T-helper 1 cell treated with Interleukin-12 subunit alpha and Interleukin-12 subunit beta and Interleukin-4 antibody, amounts not matched to agents 30 μg/mL and 1 μg/mL, for 36 hours (primary cell): ENCODE results near the gene FAM83E.
A peak's percentile ranks its signal among the peaks of the same experiment; 100 is the strongest.

Source experiments
- H3K27ac Mint-ChIP-seq: one replicate; pipeline ENCODE4 v1.8.0; 2021; ENCODE audit warnings: mild to moderate bottlenecking, mixed read lengths
- H3K27me3 Mint-ChIP-seq: one replicate; pipeline ENCODE4 v1.8.0; 2021; ENCODE audit warnings: low read depth, mixed read lengths
- H3K36me3 Mint-ChIP-seq: one replicate; pipeline ENCODE4 v1.8.0; 2021; ENCODE audit warnings: low read depth, mixed read lengths
- H3K4me1 Mint-ChIP-seq: one replicate; pipeline ENCODE4 v1.8.0; 2021; ENCODE audit warnings: low read depth, mixed read lengths
- H3K4me3 Mint-ChIP-seq: one replicate; pipeline ENCODE4 v1.8.0; 2021; ENCODE audit warnings: mild to moderate bottlenecking, moderate library complexity, mixed read lengths
- H3K9me3 Mint-ChIP-seq: one replicate; pipeline ENCODE4 v1.8.0; 2021; ENCODE audit warnings: mixed read lengths

FAM83E gene

DNA sequence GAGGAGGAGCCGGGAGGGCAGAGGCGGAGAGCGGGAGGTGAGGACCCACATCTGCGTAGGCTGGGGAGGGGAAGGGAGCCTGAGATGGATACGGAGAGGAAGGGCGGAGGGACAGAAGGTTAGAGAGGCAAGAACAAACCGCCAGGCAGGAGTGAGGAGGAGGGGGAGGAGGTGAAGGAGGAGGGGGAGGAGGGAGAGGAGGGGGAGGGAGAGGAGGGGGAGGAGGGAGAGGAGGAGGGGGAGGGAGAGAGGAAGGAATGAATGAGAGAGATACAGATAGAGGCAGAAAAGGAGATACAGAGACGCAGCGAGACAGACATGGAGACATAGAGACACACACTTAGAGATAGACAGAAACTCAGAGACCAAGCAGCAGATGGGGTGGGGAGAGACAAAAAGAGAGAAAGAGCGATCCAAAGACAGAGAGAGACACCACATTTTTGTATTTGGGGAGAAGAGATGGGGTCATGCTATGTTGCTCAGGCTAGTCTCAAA, 31.9 kb upstream of the FAM83E start:
- Mint-ChIP-seq H3K4me1 (peaks cover 27% of the 10 kb centered on the region), H3K36me3 (no peaks in the 10 kb centered on the region), H3K27ac (peak overlapping the region; percentile 74), H3K4me3 (peak overlapping the region; percentile 47), H3K27me3 (peaks cover 2% of the 10 kb centered on the region), H3K9me3 (no peaks in the 10 kb centered on the region)

DNA sequence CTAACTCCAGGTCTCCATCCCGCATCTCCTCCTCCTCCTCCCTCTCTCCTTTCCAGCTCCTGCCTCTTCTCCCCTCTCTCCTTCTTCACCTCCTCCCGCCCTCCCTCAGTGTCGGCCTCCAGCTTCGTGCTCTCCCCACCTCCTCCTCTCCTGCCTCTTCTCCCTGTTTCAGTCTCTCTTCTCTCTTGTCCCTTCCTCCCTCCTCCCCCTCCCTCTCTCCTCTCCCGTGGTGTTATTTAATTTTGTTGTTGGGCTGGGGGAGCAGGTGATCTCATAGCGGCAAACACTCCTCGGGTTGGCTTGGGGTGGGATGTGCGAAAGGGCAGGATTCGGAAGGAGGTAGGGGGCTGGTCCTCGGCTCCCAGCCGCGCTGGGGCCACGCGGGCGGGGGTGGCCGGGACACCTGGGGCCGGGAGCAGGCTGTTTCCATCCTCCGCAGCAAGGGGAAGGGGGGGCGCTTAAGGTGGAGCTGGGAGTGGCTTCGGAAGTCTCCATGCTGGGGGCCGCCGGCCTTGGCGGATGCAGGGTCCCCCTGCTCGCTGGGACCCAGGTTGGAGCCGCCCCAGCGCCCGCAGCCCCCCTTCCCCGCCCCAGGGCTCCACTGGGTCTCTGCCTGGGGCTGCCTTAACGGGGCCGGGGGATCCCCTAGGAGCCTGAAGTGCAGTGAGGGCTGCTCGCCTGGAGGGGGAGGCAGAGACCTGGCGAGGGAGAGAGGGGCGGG, 31.3 kb upstream of the FAM83E start, which contains the start of gene CA11:
Gene CA11, minus strand, starts transcription at position 187 of the 721 bp plus-strand sequence. CDS start 555 bp downstream, outside the sequence.
- Mint-ChIP-seq H3K36me3 (no peaks in the 10 kb centered on the region), H3K27me3 (peaks cover 3% of the 10 kb centered on the region), H3K27ac (peak within 1 kb of the TSS; percentile 85), H3K4me3 (peak within 1 kb of the TSS; percentile 80), H3K9me3 (no peaks in the 10 kb centered on the region), H3K4me1 (peaks cover 27% of the 10 kb centered on the region)

DNA sequence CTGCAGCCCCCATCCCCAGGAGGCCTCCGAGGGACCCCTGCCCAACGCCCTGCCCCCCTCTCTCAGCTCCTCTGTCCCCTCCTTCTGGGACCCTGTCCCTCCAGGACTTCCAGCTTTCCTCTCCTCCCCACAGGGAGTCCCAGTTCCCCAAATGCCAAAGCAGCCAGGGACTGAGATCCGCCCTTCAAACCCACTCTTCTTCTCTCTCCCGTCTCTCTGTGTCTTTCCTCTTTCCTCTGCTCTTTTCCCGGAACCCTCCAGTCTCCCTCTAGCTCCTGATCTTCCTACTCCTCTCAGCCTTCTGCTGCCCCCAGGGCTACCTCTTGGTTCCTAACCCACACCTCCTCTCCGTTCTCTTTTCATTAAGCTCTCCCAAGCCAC, 30.7 kb upstream of the FAM83E start:
- Mint-ChIP-seq H3K9me3 (no peaks in the 10 kb centered on the region), H3K36me3 (no peaks in the 10 kb centered on the region), H3K4me3 (peak overlapping the region; percentile 80), H3K27me3 (peaks cover 3% of the 10 kb centered on the region), H3K27ac (peak overlapping the region; percentile 85), H3K4me1 (peaks cover 24% of the 10 kb centered on the region)

DNA sequence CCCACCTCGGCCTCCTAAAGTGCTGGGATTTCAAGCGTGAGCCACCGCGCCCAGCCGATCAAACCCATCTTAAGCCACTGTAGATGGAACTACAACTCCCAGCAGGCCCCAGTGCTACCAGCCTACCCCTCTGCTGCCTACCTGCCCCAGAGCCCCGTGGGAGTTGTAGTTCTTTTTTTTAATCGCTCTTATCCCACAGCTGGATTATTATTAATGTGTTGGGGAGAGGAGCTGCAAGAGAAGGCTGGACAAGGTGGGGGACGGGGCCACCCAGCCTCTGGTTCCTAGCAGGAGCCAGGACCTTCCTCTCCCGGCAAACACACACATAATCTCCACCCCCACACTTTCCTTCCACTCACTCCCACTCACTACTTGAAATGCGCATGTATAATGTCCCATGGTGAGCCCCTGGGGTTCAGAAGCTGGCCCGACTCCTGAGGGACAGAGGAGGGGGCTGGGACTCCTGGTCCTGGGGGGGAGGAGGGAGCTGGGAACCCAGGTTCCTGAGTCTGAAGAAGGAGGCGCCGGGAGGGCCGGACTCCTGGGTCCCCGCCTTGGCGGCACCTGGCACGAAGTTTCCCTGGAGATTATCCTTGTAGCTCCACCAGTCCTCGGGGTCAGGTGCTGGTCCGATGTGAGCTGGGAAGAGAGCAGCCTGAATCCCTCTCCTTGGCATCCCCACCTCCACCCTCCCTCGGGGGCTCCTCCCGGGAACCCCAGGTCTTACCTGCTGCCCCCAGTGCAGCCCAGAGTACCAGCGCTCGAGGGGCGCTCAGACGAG, 30.2 kb upstream of the FAM83E start:
- peak overlapping the region; percentile 80 for H3K4me3 Mint-ChIP-seq
- no peaks in the 10 kb centered on the region for H3K9me3 Mint-ChIP-seq
- H3K27ac Mint-ChIP-seq, result peak overlapping the region; percentile 12
- peaks cover 3% of the 10 kb centered on the region for H3K27me3 Mint-ChIP-seq
- H3K4me1 Mint-ChIP-seq, result peaks cover 24% of the 10 kb centered on the region
- H3K36me3 Mint-ChIP-seq, result peaks cover under 1% of the 10 kb centered on the region

DNA sequence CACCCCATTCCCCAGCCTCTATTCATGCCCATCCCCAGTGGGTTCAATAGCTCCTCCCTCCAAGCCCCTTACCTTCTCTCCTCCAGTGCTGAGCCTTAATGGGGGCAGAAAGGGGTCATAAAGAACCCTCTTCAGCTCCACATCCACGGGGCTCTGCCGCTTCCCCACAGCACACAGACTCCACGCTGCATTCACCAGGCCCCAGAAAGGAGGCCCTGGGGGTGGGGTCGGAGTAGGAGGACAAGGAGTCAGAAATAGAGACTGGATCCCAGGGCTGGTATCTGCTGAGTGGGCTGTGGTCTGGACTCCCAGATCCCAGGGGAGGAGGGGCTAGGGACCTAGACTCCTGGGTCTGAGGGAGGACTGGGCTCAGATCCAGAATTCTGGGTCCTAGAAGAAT, 29.5 kb upstream of the FAM83E start:
- Mint-ChIP-seq H3K4me3 (no peak overlapping the region), H3K9me3 (no peaks in the 10 kb centered on the region), H3K27ac (no peak overlapping the region), H3K27me3 (peaks cover 3% of the 10 kb centered on the region), H3K4me1 (peaks cover 22% of the 10 kb centered on the region), H3K36me3 (peaks cover 2% of the 10 kb centered on the region)

DNA sequence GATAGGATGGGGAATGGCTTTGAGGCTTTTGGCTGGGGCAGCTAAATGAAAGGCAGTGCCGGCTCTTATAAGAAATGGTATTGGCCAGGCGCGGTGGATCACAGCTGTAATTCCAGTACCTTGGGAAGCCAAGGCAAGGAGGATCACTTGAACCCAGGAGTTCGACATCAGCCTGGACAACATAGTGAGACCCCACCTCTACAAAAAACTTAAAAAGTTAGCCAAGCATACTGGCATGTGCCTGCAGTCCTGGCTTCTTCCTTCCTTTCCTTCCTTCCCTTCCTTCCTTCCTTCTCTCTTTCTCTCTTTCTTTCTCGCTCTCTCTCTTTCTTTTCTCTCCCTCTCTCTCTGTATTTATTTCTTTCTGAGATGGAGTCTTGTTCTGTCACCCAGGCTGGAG, 28.0 kb upstream of the FAM83E start:
- no peaks in the 10 kb centered on the region for H3K9me3 Mint-ChIP-seq
- peaks cover 3% of the 10 kb centered on the region for H3K27me3 Mint-ChIP-seq
- H3K36me3 Mint-ChIP-seq, result peaks cover 6% of the 10 kb centered on the region
- no peak overlapping the region for H3K4me3 Mint-ChIP-seq
- no peak overlapping the region for H3K27ac Mint-ChIP-seq
- H3K4me1 Mint-ChIP-seq, result peaks cover 26% of the 10 kb centered on the region

DNA sequence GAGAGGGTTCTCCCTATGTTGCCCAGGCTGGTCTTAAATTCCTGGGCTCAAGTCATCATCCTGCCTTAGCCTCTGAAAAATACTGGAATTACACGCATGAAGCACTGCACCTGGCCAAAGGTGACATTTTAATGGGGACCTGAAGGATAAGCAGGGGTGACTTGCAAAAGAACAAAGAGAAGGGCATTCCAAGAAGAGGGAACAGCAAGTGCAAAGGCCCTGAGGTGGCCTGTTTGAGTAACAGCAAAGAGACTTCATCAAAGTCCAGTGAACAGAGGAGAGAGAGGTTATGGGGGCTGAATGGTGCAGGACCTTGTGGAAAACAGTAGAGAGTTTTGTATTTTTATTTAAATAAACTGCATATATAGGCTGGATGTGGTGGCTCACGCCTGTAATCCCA, 27.0 kb upstream of the FAM83E start:
- no peak overlapping the region for H3K27ac Mint-ChIP-seq
- peaks cover 26% of the 10 kb centered on the region for H3K4me1 Mint-ChIP-seq
- H3K4me3 Mint-ChIP-seq, result no peak overlapping the region
- H3K36me3 Mint-ChIP-seq, result peaks cover 6% of the 10 kb centered on the region
- no peaks in the 10 kb centered on the region for H3K9me3 Mint-ChIP-seq
- H3K27me3 Mint-ChIP-seq, result peaks cover 3% of the 10 kb centered on the region

DNA sequence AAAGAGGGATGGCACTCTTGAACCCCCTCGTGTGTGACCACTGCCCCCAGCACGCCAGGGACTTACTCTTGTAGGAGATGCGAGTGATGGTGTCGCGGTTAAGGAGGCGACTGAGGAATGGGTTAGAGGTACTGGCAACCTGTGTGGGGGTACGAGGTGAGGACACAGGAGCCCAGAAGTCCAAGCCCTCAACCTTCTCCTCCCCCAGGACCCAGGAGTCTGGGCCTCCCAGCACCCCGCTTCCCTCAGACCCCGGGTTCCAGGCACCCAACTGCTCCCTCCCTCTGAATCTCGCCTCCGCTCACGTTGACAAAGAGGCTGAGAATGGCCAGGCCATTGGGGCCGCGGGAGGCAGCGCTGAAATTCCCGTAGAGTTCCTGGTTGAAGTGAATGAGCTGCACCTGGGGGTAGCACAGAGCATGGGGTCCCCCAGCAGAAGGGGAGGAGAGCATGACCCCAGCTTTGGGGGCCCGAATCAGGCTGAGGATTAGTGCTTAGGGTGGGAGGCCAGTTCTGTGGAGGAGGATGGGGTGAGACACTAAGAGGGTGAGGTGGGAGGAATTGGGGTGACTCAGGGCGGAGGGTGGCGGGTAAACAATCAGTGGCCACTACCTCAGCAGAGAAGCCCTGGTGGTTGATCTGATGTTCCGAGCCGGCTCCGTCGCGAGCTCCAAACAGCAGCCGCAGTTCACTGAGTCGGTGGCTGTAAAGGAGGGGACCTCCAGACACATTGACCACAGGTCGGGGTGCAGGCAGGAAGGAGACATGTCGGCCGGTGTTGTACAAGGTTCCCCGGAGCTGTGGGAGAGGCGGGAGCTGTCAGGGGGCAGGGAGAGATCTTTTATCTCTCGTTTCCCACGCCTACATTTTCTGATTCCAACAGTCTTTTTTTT, 24.9 kb upstream of the FAM83E start:
- no peak overlapping the region for H3K27ac Mint-ChIP-seq
- H3K36me3 Mint-ChIP-seq, result peaks cover 6% of the 10 kb centered on the region
- H3K27me3 Mint-ChIP-seq, result peaks cover 3% of the 10 kb centered on the region
- no peaks in the 10 kb centered on the region for H3K9me3 Mint-ChIP-seq
- peaks cover 23% of the 10 kb centered on the region for H3K4me1 Mint-ChIP-seq
- H3K4me3 Mint-ChIP-seq, result no peak overlapping the region

DNA sequence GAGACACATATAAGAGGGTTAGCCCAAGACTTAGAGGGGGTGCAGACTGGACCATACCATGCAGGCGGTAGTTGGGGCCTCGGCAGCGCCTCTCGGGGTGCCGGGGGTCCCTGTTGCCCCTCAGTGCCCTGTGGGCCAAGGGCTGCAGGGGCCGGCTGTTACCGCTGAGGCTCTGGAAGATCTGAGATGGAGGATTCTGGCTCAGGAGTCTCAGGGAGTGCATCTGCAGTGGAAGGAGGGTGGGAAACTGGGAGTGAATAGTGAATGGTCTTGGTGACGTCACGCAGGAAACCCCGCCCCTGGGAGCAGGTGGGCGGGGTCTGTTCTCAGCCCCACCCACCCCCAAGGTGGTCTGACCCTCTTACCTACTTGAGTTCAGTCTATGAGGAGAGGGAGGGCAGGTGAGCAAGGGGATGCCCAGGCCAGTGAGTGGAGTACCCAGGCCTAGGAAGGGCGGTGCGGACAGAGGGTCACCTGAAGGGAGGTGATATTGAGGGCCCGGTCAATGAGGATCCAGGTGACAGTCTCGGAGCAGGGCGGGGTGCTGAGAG, 24.0 kb upstream of the FAM83E start:
- peaks cover 27% of the 10 kb centered on the region for H3K4me1 Mint-ChIP-seq
- H3K36me3 Mint-ChIP-seq, result peaks cover 6% of the 10 kb centered on the region
- peak overlapping the region; percentile 100 for H3K27ac Mint-ChIP-seq
- peaks cover 3% of the 10 kb centered on the region for H3K27me3 Mint-ChIP-seq
- H3K4me3 Mint-ChIP-seq, result peak overlapping the region; percentile 93
- no peaks in the 10 kb centered on the region for H3K9me3 Mint-ChIP-seq

DNA sequence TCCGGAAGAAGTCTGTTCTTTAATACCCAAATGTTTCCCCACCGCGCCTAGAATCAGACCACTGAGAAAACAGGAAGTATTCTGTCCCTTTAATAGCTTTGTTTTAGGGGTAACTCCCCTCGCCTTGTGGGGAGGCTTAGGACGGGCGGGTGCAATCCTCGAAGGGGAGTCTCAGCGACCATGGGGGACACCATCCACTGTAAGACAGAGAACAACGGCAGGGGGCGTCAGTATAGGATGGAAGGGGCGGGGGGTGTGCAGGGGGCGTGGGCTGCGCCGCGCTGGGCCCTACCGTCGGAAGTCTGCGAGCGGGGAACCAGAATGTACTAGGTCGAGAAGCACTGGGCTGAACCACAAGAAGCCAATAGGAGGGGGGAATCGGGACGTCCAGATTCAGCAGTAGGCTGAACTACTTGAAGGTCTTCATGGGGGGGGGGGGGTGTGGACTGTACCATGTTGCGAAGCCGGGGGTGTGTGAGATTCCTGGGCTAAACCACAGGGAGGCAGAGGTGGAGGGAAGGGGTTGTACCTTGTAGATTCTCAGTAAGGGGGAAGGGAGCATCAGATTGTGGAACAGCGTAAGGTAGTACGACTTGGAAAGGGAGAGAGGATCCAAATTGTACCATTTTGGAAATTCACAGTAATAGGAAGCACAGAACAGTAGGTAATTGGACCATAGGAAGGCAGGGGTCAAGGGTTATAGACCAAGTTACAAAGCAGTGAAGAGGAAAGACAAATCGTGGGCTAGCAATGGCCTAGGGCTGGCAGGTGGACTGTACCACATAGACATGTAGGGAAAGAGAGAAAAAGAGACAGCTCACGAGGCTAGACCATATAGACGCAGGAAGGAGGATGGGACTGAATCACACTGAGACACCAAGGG, 23.3 kb upstream of the FAM83E start:
- H3K27ac Mint-ChIP-seq, result peak overlapping the region; percentile 100
- H3K4me3 Mint-ChIP-seq, result peak overlapping the region; percentile 93
- no peaks in the 10 kb centered on the region for H3K9me3 Mint-ChIP-seq
- peaks cover 27% of the 10 kb centered on the region for H3K4me1 Mint-ChIP-seq
- peaks cover 3% of the 10 kb centered on the region for H3K27me3 Mint-ChIP-seq
- peaks cover 6% of the 10 kb centered on the region for H3K36me3 Mint-ChIP-seq

DNA sequence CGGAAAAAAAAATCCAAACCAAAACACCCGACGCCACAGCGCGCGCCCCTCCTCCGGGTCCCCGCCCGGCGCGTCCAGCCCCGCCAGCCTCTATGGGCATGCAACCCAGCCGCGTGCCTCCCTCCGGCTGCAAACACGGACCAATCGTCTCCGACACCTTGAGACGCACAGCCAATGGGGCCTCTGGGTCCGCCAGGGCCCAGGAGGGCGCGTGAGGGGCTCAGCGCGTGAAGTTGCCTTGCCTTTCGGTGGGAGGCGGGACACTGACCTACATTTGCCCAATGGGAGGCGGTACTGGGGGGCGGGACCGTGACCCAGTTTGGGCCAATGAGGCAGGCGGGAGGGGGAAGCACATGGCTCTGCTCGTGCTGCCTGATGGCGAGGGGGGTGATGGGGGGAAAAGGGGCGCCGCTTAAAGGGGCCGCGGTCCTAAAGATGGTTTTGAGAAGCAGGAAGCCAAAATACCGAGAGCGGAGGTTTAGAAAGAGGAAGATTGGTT, 22.6 kb upstream of the FAM83E start:
- Mint-ChIP-seq H3K9me3 (no peaks in the 10 kb centered on the region), H3K36me3 (peaks cover 6% of the 10 kb centered on the region), H3K27ac (peak overlapping the region; percentile 100), H3K4me1 (peaks cover 27% of the 10 kb centered on the region), H3K27me3 (peaks cover 3% of the 10 kb centered on the region), H3K4me3 (peak overlapping the region; percentile 93)

DNA sequence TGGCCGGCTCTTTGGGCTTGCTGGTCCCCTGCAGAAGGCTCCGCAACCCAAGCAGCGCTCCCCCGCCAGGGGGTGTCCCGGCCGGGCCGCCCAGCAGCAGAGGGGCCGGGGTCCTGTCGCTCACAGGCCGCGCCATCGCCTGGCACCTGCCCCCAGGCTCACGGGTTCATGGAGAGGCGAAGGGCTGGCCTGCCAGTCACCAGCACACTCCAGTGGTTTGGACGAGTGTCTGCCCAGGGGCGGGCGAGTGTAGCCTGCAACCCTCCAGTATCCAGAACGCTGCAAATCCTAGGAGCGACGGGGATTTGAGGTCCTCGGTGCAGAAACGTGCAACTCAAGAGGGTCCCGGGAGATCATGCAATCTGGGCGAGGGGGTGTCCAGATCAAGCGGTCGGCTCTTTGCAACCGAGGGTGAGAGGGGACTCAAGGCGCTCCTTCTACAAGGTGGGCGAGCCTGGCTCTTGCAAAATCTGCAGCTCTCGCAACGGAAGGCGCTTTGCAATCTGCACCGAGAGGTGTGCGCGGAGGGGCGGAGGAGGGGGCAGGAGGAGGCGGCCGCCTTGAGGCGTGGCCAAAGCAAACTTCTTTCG, 22.1 kb upstream of the FAM83E start, which contains the start of gene DBP:
Gene DBP, minus strand, starts transcription at position 521 of the 590 bp plus-strand sequence. Its CDS starts 385 bp downstream, at position 136.
- no peaks in the 10 kb centered on the region for H3K9me3 Mint-ChIP-seq
- peaks cover 3% of the 10 kb centered on the region for H3K27me3 Mint-ChIP-seq
- peaks cover 6% of the 10 kb centered on the region for H3K36me3 Mint-ChIP-seq
- peak within 1 kb of the TSS; percentile 93 for H3K4me3 Mint-ChIP-seq
- peak within 1 kb of the TSS; percentile 100 for H3K27ac Mint-ChIP-seq
- peaks cover 27% of the 10 kb centered on the region for H3K4me1 Mint-ChIP-seq
